ENCODE results near the gene CFAP61. TPM values are rescaled to one million over a fixed set of nuclear protein-coding genes. Genes with fewer than 3 reads are reported as not detected.

CFAP61 gene
- total RNA-seq, 2 donors from 2014 or later: 0.27 TPM; not detected in 1

DNA sequence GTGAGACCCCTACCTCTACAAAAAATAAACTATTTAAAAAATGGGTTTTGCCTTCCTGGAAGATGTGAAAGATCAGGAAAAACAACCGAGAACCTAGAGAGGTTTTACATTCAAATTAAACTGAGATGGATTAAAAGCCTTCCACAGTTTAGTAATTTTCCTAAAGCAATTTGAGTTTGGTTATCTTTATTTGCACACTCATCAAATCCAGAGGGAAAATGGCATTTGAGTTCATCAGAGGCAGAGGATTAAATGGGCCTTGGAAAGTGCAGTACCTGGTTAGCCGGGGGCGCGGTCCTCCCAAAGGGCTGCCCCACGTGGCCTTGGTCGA is 158.6 kb downstream of the CFAP61 start:
- no peak overlapping the region for H3K4me3 ChIP-seq
- no peak overlapping the region for H3K27ac ChIP-seq
- peaks cover 0 to 6% of the 10 kb centered on the region in 2 donors for H3K4me1 ChIP-seq (ENCODE audit: control insufficient read depth in 1 of 2, low read depth in 2 of 2)
- no peaks in the 10 kb centered on the region for H3K36me3 ChIP-seq
- TF ChIP-seq, protein P1, sequence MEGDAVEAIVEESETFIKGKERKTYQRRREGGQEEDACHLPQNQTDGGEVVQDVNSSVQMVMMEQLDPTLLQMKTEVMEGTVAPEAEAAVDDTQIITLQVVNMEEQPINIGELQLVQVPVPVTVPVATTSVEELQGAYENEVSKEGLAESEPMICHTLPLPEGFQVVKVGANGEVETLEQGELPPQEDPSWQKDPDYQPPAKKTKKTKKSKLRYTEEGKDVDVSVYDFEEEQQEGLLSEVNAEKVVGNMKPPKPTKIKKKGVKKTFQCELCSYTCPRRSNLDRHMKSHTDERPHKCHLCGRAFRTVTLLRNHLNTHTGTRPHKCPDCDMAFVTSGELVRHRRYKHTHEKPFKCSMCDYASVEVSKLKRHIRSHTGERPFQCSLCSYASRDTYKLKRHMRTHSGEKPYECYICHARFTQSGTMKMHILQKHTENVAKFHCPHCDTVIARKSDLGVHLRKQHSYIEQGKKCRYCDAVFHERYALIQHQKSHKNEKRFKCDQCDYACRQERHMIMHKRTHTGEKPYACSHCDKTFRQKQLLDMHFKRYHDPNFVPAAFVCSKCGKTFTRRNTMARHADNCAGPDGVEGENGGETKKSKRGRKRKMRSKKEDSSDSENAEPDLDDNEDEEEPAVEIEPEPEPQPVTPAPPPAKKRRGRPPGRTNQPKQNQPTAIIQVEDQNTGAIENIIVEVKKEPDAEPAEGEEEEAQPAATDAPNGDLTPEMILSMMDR (IDR thresholded peaks at IDR 0.05): no peak
- DNase-seq (ENCODE audit: low spot score) (no peak), ATAC-seq (ENCODE audit: insufficient number of reproducible peaks, low FRiP score, low read depth) (no peak)
- H3K9me3 ChIP-seq: no peaks in the 10 kb centered on the region
- no peaks in the 10 kb centered on the region for H3K27me3 ChIP-seq (replicated peaks; ENCODE audit: insufficient read depth)

DNA sequence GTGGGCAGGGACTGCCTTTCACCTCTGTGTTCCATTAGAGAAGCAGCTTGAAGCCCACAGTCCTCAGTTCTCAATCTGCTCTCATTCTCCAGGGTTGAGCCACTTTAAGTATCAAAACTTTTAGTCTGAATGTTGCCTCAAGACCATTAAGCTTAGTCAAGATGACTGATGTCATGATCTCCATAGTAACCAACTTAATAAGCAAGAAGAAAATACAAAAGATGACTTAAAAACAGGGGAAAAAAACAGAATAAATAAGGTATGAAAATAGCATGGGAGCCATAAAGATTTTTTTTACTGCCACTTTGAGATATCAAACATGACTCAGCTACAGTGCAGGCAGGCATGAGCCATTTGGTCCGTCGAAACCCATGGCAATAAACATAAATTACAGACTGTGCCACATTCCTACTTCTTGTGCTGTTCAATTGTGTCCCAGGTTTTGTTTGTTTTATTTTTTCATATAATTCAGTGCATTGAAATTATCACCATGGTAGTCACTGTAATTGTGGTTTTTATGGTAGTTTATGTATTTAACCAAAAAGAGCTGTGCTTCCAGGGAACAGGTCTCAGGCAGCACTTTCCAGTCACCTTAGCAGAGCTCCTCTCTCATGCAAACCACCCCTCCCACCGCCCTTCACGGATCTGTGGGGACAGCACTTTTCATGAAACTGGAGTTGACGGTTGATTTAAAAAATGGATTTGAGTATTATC is 159.1 kb downstream of the CFAP61 start:
- TF ChIP-seq, protein P1 (IDR thresholded peaks at IDR 0.05): no peak
- ATAC-seq (ENCODE audit: insufficient number of reproducible peaks, low FRiP score, low read depth) (no peak), DNase-seq (ENCODE audit: low spot score) (no peak)
- Histone ChIP-seq H3K27ac (no peak overlapping the region), H3K36me3 (no peaks in the 10 kb centered on the region), H3K27me3 (replicated peaks; ENCODE audit: insufficient read depth) (no peaks in the 10 kb centered on the region), H3K4me1 (ENCODE audit: control insufficient read depth in 1 of 2, low read depth in 2 of 2) (peaks cover 0 to 6% of the 10 kb centered on the region in 2 donors), H3K9me3 (no peaks in the 10 kb centered on the region), H3K4me3 (no peak overlapping the region)

DNA sequence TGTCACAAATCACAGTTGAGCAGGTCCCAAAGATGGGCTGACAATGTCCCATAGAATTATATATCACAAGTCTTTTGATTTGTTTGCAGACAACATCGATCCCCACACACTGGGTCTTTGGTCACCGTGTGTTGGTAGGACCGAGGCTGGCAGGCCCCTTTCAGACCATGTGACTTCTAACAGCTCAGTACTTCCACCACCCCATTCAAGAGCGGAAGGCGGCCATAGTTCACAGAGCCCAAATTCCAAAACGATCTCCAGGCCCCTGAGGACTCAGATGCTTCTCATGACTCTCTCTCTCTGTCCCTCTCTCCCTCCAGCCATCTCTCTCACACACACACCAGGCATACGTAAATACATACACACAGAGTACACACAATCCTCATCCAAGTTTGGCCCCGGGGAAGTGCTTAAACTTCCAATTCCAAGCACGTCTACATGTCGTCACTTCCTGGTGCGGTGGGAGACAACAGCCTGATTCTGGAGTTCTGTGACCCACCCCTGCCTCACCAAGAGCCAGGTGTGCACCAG is 159.7 kb downstream of the CFAP61 start:
- Histone ChIP-seq H3K36me3 (no peaks in the 10 kb centered on the region), H3K4me3 (no peak overlapping the region), H3K27me3 (replicated peaks; ENCODE audit: insufficient read depth) (no peaks in the 10 kb centered on the region)

DNA sequence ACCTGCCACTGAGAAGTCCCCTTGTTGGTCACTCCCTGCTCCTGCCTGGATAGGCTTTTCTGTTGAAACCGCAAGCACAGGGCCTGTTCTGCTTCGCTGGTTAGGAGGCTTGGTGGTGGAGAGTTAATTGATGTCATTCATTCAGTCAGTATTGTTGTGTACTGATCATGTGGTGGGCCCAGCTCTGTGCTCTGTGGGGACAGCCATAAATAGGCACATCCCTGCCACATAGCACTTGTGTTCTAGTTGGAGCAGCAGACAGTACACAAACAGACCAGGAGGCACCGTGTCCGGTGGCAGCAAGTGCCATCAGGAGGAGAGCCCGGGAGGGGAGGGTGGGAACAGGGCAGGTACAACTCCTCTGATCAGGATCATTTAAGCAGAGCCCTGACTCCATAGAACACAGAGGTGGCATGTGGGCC is 160.4 kb downstream of the CFAP61 start:
- no peaks in the 10 kb centered on the region for H3K36me3 ChIP-seq
- no peak overlapping the region for H3K27ac ChIP-seq
- no peaks in the 10 kb centered on the region for H3K9me3 ChIP-seq
- TF ChIP-seq, protein P1 (IDR thresholded peaks at IDR 0.05): no peak
- no peak overlapping the region for H3K4me3 ChIP-seq
- H3K4me1 ChIP-seq (ENCODE audit: control insufficient read depth in 1 of 2, low read depth in 2 of 2): no peaks in the 10 kb centered on the region
- no peaks in the 10 kb centered on the region for H3K27me3 ChIP-seq (replicated peaks; ENCODE audit: insufficient read depth)
- ATAC-seq (ENCODE audit: insufficient number of reproducible peaks, low FRiP score, low read depth): no peak
- DNase-seq (ENCODE audit: low spot score): no peak

More for the DNA sequence above, 159.7 kb downstream of the CFAP61 start:
- Histone ChIP-seq H3K4me1 (ENCODE audit: control insufficient read depth in 1 of 2, low read depth in 2 of 2) (peaks cover 0 to 5% of the 10 kb centered on the region in 2 donors), H3K27ac (no peak overlapping the region), H3K9me3 (no peaks in the 10 kb centered on the region)
- TF ChIP-seq, protein P1 (IDR thresholded peaks at IDR 0.05): no peak
- DNase-seq (ENCODE audit: low spot score) (no peak), ATAC-seq (ENCODE audit: insufficient number of reproducible peaks, low FRiP score, low read depth) (no peak)

DNA sequence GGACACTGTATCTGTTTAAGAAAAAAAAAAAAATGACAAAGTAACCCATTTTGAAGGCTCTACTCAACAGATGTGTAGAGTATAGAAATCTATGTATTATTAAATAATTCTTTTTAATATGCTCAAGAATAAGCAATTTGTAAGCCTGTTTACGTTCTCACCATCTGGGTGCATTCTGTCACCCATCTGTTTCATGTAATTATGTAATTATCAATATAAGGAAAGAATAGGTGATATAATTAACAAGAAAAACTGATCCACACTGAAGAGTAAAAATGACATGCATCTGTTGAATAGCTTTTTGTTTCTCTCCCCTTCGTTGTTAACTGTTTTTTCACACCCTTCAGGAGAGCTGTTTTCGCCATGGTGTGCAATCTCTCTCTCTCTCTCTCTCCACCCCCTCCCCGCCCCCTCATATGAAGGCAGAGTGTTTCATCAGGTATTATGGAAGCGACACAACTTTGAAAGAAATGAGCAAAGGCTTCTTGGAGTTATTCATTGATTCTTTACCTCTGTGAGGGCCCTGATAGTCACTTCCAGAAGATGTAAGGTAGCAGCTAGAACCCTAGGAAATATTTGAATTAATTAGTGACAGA is 161.3 kb downstream of the CFAP61 start:
- Histone ChIP-seq H3K27ac (no peak overlapping the region), H3K4me1 (ENCODE audit: control insufficient read depth in 1 of 2, low read depth in 2 of 2) (no peaks in the 10 kb centered on the region), H3K9me3 (no peaks in the 10 kb centered on the region), H3K4me3 (no peak overlapping the region), H3K36me3 (no peaks in the 10 kb centered on the region), H3K27me3 (replicated peaks; ENCODE audit: insufficient read depth) (no peaks in the 10 kb centered on the region)
- TF ChIP-seq, protein P1 (IDR thresholded peaks at IDR 0.05): no peak
- ATAC-seq (ENCODE audit: insufficient number of reproducible peaks, low FRiP score, low read depth) (no peak), DNase-seq (ENCODE audit: low spot score) (no peak)
